IPS DF 4.7 (cell line): ENCODE measurements around the gene CDH23.

Experiments
- DNase-seq: peaks from one replicate; pipeline ENCODE4 v3.0.0-alpha.2; 2013; ENCODE audit warnings: low spot score; ENCODE audit errors: extremely low read depth

Gene CDH23

GRCh38 chr10:71439670-71440425 is 43.1 kb downstream of the CDH23 start:
- DNase-seq = no peak

DNA sequence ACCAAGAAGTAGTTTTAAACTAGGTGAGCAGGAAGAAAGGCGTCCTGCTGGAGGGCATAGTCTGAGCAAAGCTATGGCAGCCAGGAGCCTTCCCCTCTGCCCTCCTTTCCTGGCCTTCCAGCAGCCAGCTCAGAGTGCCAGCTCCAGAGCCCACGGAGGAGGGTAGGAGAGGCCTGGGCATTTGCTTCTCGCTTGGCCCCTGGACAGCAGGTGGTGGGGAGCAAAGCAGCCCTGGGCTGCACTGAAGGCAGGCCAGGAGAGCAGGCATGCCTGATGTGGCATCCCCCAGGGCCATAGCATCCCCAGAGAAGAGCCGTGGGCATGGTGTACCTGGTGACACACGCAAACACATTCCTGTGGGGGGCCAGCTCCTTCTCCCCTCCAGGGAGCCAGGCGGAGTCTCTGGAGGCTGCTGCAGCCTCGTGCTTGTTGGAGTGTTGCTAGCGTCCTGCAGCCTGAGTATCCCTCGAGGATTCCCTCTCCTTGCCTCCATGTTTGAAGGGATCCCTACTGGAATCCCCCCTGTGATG is 43.9 kb downstream of the CDH23 start:
- DNase-seq = no peak

DNA sequence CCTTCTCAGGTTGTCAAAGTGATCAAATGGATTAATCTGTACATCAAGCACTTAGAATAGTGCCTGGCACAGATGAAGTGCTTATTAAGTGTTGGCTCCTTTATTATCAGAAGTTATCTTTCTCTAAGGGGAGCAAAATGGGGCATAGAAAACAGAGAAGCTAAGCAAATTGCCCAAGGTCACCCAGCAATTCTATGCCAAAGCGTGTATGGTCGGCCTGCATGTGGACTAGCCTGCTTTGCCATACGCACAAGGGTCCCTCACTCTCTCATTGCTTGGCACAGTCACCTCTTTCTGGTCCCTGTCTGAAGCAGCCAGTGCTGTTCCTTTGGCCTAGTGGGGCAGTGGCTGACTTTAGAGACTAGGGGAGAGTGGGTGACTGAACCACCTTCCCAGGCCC is 45.3 kb downstream of the CDH23 start:
- DNase-seq = no peak

- no peak for DNase-seq
Observed at GRCh38 chr10:71442859-71443570, 46.3 kb downstream of the CDH23 start.

DNA sequence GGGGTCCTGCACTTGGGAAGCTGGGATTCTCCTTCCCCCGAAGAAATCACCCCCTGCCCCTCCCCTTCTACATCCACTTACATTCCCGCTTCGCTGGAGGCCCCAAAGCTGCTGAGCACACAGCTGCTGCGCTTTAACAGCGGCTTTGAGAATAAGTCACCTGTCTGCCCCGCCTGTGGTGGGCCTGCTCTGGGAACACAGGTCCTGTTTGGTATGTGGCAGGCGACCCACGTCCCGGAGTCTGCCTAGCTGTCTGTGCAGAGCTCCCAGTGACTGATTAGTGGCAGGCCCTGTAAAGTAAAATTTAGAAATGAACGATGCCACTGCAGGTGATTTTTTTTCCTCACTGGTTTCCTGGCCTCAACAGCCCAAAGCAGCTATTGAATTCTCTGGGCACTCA is 47.0 kb downstream of the CDH23 start:
- DNase-seq = no peak

GRCh38 chr10:71444284-71445054 is 47.7 kb downstream of the CDH23 start:
- DNase-seq = no peak

DNA sequence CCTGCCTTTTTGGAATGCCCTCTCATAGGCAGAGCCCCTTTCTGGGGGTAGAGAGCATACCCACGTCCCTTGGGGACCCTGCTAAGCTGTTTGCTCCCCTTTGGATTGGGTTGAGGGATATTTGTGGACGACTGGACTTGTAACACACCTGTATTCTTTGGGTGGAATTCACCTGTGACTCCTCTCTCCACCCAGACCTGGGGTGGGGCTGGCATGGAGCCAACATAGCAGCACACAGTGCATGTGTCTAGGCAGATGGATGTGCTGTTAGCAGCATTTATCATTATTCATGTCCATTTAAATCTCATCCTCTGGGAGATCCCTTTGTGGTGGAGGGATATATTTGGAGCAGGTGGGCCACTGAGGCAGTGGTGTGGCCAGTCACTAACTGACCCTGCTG is 51.0 kb downstream of the CDH23 start:
- no peak for DNase-seq

GRCh38 chr10:71448146-71448545 is 51.4 kb downstream of the CDH23 start:
- DNase-seq = no peak

GRCh38 chr10:71449026-71449425 is 52.3 kb downstream of the CDH23 start:
- no peak for DNase-seq

GRCh38 chr10:71451754-71452153 is 55.0 kb downstream of the CDH23 start:
- DNase-seq = no peak

DNA sequence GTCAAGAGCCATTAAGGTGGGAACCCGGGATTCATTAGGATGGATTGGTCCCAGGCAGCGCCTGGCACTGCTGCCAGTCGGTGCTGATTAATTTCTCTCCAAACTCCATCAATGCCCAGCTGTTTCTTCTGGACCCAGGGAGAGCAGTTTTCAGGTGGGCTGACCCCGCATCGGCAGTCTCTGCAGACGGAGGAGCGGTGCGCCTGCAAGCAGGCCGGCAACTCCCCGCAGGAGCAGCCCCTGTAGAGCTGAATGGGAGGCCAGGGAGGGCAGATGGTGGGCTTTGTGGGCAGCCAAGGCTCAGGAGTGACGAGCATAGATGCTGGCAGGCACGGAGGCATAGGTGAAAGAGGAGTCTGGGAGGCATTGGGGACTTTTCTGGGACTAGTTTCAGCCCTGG is 56.5 kb downstream of the CDH23 start:
- no peak for DNase-seq

DNA sequence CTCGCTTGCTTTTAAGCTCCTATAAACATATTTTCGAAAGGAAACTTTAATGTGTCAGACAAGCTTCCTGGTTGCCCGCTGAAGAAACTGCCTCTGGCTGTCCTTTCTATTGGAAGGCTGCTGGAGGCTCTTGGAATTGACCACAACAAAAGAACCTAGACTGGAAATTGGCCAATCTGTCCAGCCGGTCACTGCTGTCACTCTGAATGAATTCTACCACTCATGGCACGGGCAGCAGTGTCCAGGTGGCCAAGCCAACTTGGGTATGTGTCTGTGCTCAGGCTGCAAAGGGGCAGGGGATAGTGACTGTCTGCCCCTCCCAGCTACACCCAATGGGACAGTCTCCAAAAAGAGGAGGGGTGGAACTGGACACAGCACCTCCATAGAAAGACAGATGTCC is 57.6 kb downstream of the CDH23 start:
- no peak for DNase-seq

GRCh38 chr10:71455035-71455434 is 58.3 kb downstream of the CDH23 start:
- DNase-seq = no peak

DNA sequence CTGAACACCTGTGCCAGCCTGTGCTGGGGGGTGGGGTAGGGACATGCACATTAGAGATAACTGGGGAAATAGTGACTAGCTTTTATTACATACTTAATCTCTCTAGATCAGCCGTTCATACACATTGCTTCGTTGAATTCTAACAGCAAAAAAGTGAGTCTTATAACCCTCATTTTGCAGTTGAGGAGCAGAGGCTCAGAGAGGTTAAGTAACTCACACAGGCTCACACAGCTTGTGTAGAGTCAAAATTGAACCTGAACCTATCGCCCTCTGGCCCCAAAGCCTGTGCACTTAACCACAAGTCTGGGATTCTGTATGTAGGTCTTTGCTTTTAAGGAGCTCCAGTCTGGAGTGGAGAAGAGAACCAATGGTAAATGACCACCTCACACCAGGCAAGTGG is 59.9 kb downstream of the CDH23 start:
- DNase-seq = no peak

GRCh38 chr10:71457908-71458307 is 61.2 kb downstream of the CDH23 start:
- no peak for DNase-seq

- no peak for DNase-seq
Observed at GRCh38 chr10:71458387-71458786, 61.7 kb downstream of the CDH23 start.

DNA sequence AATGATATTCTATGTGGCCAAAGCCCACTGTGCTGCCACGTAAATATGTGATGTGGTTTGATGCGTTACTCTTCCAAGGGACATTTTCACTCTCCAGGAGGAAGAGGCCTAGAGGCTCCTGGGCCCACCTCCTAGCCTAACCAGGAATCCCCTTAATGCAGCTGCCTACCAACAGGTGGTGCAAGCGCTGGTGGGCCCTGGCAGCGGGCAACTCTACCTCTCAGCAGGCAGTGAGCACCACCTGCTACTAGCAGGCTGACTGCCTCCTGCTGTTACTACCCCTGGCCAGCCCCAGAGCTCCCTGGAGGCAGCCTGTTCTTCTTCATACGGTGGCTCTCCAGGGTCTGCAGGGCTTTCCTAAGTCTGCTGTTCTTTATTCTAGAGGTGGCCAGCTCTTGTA is 62.8 kb downstream of the CDH23 start:
- DNase-seq = no peak

- no peak for DNase-seq
Observed at GRCh38 chr10:71460615-71461014, 63.9 kb downstream of the CDH23 start.

GRCh38 chr10:71461457-71461856 is 64.7 kb downstream of the CDH23 start:
- DNase-seq = no peak

DNA sequence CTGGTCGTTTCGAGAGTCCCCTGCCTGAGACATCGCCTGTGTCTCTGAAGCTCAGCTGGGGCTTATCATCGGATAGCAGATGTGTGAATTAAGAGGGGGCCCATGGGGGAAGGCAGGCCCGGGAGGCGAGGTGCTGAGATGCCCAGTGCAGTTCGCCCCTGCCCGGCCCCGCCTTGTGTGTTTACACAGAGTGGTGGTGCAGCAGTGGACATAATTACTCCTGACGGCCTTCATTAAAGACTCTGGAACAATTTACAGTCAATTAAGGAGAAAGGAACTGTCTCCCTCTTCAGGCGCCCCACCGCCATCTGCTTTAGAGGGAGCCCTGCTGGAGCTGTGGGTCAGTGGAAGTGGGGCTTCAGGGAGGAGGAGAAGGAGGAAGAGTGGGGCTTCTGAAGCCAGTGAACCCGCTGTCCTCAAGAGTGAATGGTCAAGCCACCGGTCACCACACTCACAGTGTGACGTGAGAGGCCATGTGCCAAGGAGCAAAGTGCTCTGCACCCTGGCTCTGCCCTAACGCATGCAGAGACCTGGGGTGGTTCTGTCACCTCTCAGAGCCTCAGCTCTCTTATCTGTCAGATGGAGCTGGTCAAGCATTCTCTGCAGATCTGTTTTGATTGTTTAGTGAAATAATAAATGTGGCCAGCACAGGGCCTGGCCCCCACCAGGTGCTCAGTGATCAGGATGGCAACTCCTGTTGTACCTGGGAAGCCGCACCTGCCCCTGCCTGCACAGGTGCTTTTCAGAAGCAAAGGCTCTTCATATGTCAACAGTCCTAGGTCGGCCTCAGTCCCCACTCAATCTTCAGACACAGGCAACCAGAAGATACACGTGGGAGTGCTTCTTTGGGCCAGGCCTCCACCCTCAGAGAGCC is 65.6 kb downstream of the CDH23 start:
- DNase-seq = no peak

- no peak for DNase-seq
Observed at GRCh38 chr10:71463111-71463510, 66.4 kb downstream of the CDH23 start.
